ENCODE results near the gene PELI2.

The PELI2 gene

GRCh38 chr14:56244138-56244789 is 126.1 kb downstream of the PELI2 start:
- DNase-seq (ENCODE audit: low read depth) = peak; percentile 75

- DNase-seq (ENCODE audit: low read depth) = no peak
These were observed 129.4 kb downstream of the PELI2 start for GRCh38 chr14:56247495-56248200.

- DNase-seq (ENCODE audit: low read depth) = no peak
These were observed 130.2 kb downstream of the PELI2 start for GRCh38 chr14:56248442-56248841.

- no peak for DNase-seq (ENCODE audit: low read depth)
These were observed 142.8 kb downstream of the PELI2 start for GRCh38 chr14:56261046-56261445.

DNA sequence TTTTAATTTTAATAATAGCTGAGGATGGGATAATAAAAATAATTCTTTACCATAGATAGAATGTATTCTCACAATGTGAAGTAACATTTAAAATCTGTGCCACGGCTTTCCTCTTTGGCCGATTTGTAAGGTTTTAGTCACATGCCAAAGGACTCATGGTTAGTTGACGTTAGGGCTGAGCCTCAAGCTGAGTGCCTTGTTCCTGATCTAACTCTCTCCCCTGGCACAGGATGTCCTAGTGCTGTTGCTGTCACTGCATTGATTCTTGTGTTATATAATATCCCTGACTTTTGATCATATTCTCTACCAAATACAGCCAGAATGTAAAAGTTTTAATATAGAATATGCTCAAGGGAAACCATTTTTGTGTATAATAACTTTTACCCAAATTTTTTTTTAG is 144.3 kb downstream of the PELI2 start:
- no peak for DNase-seq (ENCODE audit: low read depth)

DNA sequence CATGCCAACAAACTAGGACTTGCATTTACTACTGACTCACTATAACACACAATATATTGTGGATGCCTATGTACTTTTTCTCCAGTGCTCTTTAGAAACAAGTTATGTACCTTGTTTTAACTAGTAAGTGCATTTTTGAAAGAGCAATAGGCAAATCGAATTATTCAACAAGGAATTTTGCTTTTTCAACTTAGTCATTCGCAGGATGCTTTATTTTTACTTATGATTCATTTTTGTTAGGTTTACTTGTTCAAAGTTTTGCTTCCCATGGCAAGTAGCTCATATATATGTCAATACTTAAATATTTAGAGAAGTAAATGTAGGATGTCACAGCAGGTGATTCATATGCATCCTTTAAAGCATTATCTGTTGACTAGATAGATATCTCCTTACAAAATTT is 149.8 kb downstream of the PELI2 start:
- DNase-seq (ENCODE audit: low read depth) = no peak

DNA sequence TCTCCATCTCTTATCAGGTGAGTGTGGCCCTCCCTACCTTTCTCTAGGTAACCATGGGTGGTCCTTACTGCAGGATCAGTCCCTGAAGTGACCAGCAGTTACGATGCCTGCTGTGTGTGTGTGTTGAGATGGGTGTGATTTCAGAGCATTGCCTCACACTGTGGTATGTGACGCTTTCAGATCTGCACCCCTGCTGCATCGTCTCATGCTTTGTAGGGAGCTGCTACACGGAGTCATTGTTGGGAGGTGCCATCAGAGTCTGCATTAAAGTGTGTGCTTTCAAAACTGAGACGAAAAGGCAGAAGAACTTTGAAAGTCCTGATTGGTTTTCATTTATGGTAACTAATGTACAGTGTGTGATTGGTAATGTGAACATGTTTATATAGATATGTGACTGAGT is 150.5 kb downstream of the PELI2 start:
- DNase-seq (ENCODE audit: low read depth) = no peak

DNA sequence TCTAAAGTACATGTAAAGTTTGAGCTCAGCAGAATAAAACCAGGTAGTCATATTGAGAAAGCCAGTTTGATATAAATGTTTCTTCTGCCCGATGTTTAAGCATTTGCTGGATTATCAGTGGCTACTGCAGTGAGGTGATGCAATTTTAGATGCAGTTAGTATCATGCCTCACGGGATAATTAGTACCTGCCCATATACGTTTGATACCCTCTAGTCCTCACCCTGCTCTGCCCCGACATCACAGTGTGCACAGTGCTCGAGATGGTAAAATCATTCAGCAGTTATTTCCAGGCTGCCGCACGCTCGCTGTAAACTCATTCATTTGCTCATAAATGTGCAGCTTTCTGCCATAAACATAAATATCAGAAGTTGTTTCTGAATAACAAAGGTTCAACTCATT is 152.7 kb downstream of the PELI2 start:
- no peak for DNase-seq (ENCODE audit: low read depth)

DNA sequence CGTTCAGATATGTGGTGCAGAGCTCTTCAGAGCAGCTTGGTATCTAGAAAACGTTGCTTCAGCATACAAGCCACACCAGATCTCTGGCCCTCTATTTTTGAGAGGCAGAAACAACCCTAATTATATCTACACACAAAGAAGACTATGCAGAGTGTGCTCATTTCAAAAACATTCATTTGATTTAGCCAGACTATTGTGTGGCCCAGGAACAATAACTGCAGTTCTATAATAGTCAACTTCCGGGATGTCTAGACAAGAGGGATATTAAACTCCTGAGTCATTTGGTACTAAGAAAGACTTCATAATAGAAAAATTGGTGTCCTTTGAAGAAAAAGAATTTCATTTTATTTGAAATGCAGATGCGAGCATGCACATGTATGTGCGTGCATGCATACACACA is 153.8 kb downstream of the PELI2 start:
- DNase-seq (ENCODE audit: low read depth) = peak; percentile 59

DNA sequence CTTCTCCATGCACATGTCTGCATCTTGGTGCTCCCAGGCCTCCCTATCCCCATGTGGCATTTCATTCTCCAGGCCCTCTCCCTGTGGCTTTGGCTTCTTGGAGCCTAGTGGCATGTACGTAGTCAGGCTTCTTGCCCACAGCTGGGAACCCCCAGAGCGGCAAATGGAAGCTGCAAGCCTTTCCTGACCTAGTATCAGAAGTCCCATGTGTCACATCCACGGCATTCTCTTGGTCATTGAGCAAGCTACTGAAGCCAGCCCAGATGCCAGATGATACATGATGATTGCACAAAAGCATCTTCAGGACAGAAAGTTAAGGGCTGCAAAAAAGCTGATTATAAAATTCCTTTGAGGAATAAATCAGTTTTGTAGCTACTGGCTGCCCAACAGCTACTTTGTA is 154.9 kb downstream of the PELI2 start:
- DNase-seq (ENCODE audit: low read depth) = peak; percentile 80

GRCh38 chr14:56273951-56274350 is 155.7 kb downstream of the PELI2 start:
- no peak for DNase-seq (ENCODE audit: low read depth)

DNA sequence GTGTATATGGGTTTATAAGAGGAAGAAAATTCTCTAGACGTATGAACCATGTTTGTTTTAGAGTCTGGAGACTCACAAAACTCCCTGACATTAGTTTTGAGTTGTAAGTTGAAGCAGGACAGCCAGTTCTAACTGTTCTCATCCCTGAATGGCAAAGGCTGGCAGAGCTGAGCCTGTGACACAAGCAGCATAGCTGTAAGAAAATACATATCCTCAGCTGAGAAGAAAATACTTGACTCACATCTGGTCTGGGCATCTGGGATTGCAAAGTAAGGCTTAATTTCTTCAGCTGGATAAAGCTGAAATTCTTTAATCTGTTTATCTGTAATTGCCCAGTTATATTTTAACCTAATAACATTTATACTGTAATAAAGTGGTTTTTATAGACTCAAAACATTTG is 156.3 kb downstream of the PELI2 start:
- DNase-seq (ENCODE audit: low read depth) = no peak

DNA sequence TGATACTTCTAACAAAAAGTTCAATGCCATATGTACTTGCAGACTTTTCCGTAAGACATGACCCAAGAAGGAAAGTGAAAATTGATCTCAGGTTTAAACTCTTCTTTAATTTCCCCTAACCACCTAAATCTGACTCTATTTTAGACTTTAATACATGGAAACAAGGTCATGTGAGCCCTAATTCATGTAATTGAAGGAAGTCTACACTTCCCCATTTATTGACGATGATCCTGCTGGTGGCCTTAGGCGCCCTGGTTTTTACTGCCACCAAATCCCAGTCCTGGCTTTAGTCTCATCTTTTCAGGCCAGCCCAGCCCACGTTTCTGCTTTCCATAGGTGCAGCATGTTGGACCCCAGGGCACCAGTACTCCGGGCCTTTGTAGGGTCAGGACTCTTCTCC is 157.9 kb downstream of the PELI2 start:
- DNase-seq (ENCODE audit: low read depth) = no peak

DNA sequence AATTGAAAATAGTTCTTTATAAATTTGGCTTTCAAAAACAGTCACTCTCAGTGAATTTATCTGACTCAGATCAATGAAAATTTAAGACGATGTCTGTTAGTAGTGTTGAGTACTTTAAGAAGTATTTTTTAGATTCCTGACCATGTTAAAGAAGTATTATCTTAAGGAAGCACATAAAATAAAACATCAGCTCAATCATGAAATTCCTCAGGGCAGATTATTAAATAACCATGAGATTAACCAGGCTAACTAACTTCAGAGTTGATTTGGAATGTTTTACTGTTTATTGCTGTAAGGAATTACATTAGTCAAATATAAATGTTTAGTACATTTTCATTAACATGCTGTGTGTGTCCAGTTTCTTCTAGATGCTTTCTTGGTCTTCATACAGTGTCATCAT is 160.2 kb downstream of the PELI2 start:
- DNase-seq (ENCODE audit: low read depth) = no peak

GRCh38 chr14:56280843-56281242 is 162.6 kb downstream of the PELI2 start:
- no peak for DNase-seq (ENCODE audit: low read depth)

DNA sequence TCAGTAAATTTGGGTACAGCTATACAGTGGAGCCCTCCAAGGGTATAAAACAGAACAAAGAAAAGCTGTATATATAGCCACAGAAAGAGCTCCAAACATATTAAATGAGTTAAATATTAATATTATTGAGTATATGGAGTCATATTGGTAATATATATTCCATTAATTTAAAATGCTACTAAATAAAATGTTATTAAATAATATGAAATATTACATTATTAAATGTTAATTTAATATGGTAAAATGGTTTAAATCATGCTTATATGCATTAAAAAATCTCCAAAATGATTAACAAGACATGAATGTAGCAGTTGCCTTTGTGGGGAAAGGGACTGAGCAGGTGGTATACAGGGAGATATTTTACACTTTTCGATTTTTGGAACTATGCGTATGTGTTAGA is 164.0 kb downstream of the PELI2 start:
- DNase-seq (ENCODE audit: low read depth) = no peak

DNA sequence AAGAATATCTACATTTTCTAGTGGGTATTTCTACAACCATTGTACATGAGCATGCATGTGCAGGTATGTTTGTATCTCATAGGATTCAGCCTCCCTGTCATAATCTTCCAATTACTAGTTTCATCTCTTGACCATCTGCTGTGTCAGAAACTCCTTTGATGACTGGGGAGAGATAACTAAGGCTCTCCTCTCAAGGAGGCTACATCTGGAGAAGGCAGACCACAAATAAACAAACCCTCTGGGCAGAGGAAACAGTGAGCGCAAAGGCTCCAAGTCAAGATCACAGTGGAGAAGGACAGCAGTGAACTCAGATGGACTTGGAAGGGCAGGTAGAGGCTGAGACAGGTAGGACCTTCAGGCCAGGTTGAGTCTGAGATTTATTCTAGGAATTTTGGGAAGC is 166.4 kb downstream of the PELI2 start:
- no peak for DNase-seq (ENCODE audit: low read depth)

- no peak for DNase-seq (ENCODE audit: low read depth)
These were observed 170.9 kb downstream of the PELI2 start for GRCh38 chr14:56289155-56289554.

GRCh38 chr14:56290195-56290594 is 172.0 kb downstream of the PELI2 start:
- DNase-seq (ENCODE audit: low read depth) = no peak

DNA sequence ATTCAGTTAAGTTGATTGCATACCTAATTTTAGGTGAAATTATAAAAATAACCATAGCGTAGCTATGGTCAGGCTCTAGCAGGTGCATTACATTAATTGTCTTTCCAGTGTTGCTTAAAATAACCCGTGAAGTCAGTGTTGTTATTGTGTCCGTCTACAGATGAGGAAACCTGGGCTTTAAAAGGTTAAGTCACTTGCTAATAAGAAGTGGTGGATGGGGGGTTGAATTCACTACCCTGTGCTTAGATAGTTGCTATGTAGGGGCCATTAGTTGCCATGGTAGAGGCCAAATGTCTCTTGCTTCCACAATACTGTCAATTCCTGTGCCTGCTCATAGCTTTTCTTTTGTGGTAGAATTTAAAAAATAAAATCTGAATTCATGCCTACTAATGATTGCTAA is 174.8 kb downstream of the PELI2 start:
- no peak for DNase-seq (ENCODE audit: low read depth)

DNA sequence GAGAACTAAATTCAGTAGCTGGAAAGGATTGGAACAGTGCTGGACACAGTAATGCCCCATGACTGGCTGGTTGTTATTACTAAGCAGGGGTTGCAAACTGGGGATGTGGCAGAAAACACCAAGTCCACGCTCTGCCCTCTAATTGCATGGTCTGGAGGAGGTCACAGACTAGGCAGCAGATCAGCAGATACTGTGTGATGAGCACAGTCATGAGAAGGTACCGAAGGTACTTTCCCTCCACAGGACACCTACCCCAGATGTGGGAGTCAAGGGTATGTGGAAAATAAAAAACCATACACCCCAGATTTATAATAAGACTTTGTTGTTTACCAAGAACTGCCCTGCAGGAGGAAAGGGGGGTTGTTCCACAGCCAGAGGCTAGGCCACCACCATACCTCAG is 175.3 kb downstream of the PELI2 start:
- DNase-seq (ENCODE audit: low read depth) = no peak

- DNase-seq (ENCODE audit: low read depth) = no peak
These were observed 175.9 kb downstream of the PELI2 start for GRCh38 chr14:56294128-56294527.

DNA sequence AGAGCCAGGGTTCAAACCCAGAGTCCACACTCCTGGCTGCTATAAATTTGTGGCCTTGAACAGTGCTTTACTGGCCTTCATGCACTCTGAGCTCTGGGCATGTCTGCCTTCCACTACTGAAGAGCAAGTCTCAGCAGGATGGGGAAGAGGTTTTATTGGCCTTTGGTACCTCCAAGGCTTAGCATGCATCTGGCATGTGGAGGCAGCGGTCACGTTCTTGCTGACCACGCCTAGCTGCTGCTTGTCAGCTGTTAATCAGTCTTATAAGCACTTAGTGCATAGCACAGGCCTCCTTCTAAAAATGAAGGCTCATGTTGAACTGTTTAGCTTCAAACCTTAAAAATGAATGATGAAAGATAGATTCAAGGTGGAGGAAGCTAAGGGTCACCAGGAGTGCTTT is 177.5 kb downstream of the PELI2 start:
- no peak for DNase-seq (ENCODE audit: low read depth)

GRCh38 chr14:56297449-56297848 is 179.2 kb downstream of the PELI2 start:
- no peak for DNase-seq (ENCODE audit: low read depth)

Measured in GM04503 (cell line).